Measurements from ENCODE around the gene MDK. TPM values are rescaled to one million over a fixed set of nuclear protein-coding genes. Genes with fewer than 3 reads are reported as not detected.

MDK gene
- total and polyA plus RNA-seq, 10 donors: 16.2 to 52.8 (median 27.4) TPM

GRCh38 chr11:46421257-46421880, 39.9 kb downstream of the MDK start:
- Histone ChIP-seq H3K4me3 (no peak overlapping the region), H3K36me3 (peaks cover 0 to 81% (median 23%) of the 10 kb centered on the region in 6 donors), H3K27ac (no peak overlapping the region), H3K9me3 (no peaks in the 10 kb centered on the region), H3K4me1 (no peaks in the 10 kb centered on the region), H3K27me3 (replicated peaks in 1 of 7) (no peaks in the 10 kb centered on the region)
- no peak for DNase-seq
- 89 to 93% (median 92%) methylated on average over 8 of the region's 8 CpGs for WGBS, 5 donors
- TF ChIP-seq POLR2A (IDR thresholded peaks at IDR 0.05) (no peak), POLR2AphosphoS5 (IDR thresholded peaks at IDR 0.05) (no peak)
- TF ChIP-seq, protein P1, sequence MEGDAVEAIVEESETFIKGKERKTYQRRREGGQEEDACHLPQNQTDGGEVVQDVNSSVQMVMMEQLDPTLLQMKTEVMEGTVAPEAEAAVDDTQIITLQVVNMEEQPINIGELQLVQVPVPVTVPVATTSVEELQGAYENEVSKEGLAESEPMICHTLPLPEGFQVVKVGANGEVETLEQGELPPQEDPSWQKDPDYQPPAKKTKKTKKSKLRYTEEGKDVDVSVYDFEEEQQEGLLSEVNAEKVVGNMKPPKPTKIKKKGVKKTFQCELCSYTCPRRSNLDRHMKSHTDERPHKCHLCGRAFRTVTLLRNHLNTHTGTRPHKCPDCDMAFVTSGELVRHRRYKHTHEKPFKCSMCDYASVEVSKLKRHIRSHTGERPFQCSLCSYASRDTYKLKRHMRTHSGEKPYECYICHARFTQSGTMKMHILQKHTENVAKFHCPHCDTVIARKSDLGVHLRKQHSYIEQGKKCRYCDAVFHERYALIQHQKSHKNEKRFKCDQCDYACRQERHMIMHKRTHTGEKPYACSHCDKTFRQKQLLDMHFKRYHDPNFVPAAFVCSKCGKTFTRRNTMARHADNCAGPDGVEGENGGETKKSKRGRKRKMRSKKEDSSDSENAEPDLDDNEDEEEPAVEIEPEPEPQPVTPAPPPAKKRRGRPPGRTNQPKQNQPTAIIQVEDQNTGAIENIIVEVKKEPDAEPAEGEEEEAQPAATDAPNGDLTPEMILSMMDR (IDR thresholded peaks at IDR 0.05 in 8 of 11, conservative IDR thresholded peaks at IDR 0.05 in 3 of 11): no peak
- intact Hi-C loops (cut with DNase I; ENCODE audit: low total_unique reads): no loop called here

GRCh38 chr11:46422588-46422987, 41.1 kb downstream of the MDK start:
- 73 to 82% (median 80%) methylated on average over 7 of the region's 7 CpGs for WGBS, 5 donors
- TF ChIP-seq, protein P1 (IDR thresholded peaks at IDR 0.05 in 8 of 11, conservative IDR thresholded peaks at IDR 0.05 in 3 of 11): no peak
- TF ChIP-seq POLR2A (IDR thresholded peaks at IDR 0.05) (no peak), POLR2AphosphoS5 (IDR thresholded peaks at IDR 0.05) (no peak)
- H3K27me3 ChIP-seq (replicated peaks in 1 of 7): no peaks in the 10 kb centered on the region
- no peak for DNase-seq
- intact Hi-C loops (cut with DNase I; ENCODE audit: low total_unique reads): no loop called here
- H3K9me3 ChIP-seq: no peaks in the 10 kb centered on the region
- H3K4me3 ChIP-seq: no peak overlapping the region
- H3K27ac ChIP-seq: no peak overlapping the region
- H3K4me1 ChIP-seq: no peaks in the 10 kb centered on the region
- peaks cover 0 to 80% (median 12%) of the 10 kb centered on the region in 6 donors for H3K36me3 ChIP-seq

GRCh38 chr11:46426233-46426991, 44.9 kb downstream of the MDK start:
- Histone ChIP-seq H3K4me1 (no peaks in the 10 kb centered on the region), H3K36me3 (peaks cover 0 to 90% (median 28%) of the 10 kb centered on the region in 6 donors), H3K4me3 (no peak overlapping the region), H3K27me3 (replicated peaks in 1 of 7) (no peaks in the 10 kb centered on the region), H3K27ac (no peak overlapping the region), H3K9me3 (no peaks in the 10 kb centered on the region)
- 83 to 90% (median 85%) methylated on average over 4 of the region's 4 CpGs for WGBS, 5 donors
- DNase-seq: no peak
- intact Hi-C loops (cut with DNase I; ENCODE audit: low total_unique reads): no loop called here
- TF ChIP-seq POLR2A (IDR thresholded peaks at IDR 0.05) (no peak), POLR2AphosphoS5 (IDR thresholded peaks at IDR 0.05) (no peak)
- TF ChIP-seq, protein P1 (IDR thresholded peaks at IDR 0.05 in 8 of 11, conservative IDR thresholded peaks at IDR 0.05 in 3 of 11): no peak

GRCh38 chr11:46427364-46427763, 45.9 kb downstream of the MDK start:
- intact Hi-C loops (cut with DNase I; ENCODE audit: low total_unique reads): no loop called here
- no peak overlapping the region for H3K27ac ChIP-seq
- no peaks in the 10 kb centered on the region for H3K4me1 ChIP-seq
- peaks cover 0 to 90% (median 32%) of the 10 kb centered on the region in 6 donors for H3K36me3 ChIP-seq
- H3K27me3 ChIP-seq (replicated peaks in 1 of 7): no peaks in the 10 kb centered on the region
- TF ChIP-seq POLR2A (IDR thresholded peaks at IDR 0.05): no peak
- no peaks in the 10 kb centered on the region for H3K9me3 ChIP-seq
- 90 to 95% (median 92%) methylated on average over 9 of the region's 9 CpGs for WGBS, 5 donors
- no peak for DNase-seq
- H3K4me3 ChIP-seq: no peak overlapping the region
